K562 (cell line): Measurements from ENCODE around the gene GRIA1. TPM values are rescaled to one million over a fixed set of nuclear protein-coding genes. Genes with fewer than 3 reads are reported as not detected.

Experiments used
- ATAC-seq: fragments of 200-7000 bp; cut with Tn5 transposase; 3 replicates; pipeline ENCODE4 v1.9.1; 2020; ENCODE audit warnings: moderate library complexity
- BruUV-seq: library from RNA; stranded (reverse); fragments of 400-500 nt; replicated peaks from 2 replicates; lab custom pipeline; 2021; lab: Mats Ljungman, UMichigan
- CTCF ChIA-PET: fragments of 300-600 bp; formaldehyde crosslinking; extraction: SDS; loops from one replicate; lab custom pipeline; 2021; ENCODE audit warnings: low intra/inter-chr PET ratio; lab: Yijun Ruan, JAX
- POLR2A ChIA-PET: fragments of 300-600, 350-650 bp; sonication (Branson Sonifier 250); formaldehyde crosslinking; extraction: SDS; loops from one replicate; lab custom pipeline; 2021; ENCODE audit warnings: antibody characterized with exemption, inconsistent platforms; lab: Yijun Ruan, JAX
- DNase-seq, 4 experiments: peaks; one replicate each; pipeline versions ENCODE4 v3.0.0 to v3.0.0-alpha.2; 2011 to 2018; ENCODE audit warnings: low spot score in 3 of 4, mixed read lengths in 3 of 4; ENCODE audit errors: extremely low read depth in 1 of 4
- FAIRE-seq: peaks from 2 replicates; lab custom pipeline; 2011; peaks lifted over from hg19 to GRCh38; lab: Jason Lieb, UNC
- H2AFZ ChIP-seq: 2 replicates; pipeline ENCODE4 v1.6.0; 2011; ENCODE audit warnings: low read depth, low read length, control low read depth, inconsistent platforms
- H3K27ac ChIP-seq: fragments of 200-600 bp; 3 replicates; pipeline ENCODE4 v1.8.0; 2011; ENCODE audit warnings: low read depth, mild to moderate bottlenecking, control low read depth, inconsistent platforms, low read length, moderate library complexity, mixed read lengths; ENCODE audit errors: extremely low read depth
- H3K27me3 ChIP-seq, 2 experiments: fragments of 300-600 bp in 1 of 2; 2 replicates in 1 of 2; 3 replicates in 1 of 2; pipeline versions ENCODE4 v1.6.0 to v1.8.0; 2011; ENCODE audit warnings: inconsistent platforms in 2 of 2, low read length in 2 of 2, mild to moderate bottlenecking in 1 of 2, mixed read lengths in 1 of 2, moderate library complexity in 1 of 2; ENCODE audit not compliant: control insufficient read depth in 2 of 2, insufficient read depth in 2 of 2
- H3K36me3 ChIP-seq: fragments of 300-600 bp; 3 replicates; pipeline ENCODE4 v1.8.0; 2011; ENCODE audit warnings: mild to moderate bottlenecking, low read length, inconsistent platforms; ENCODE audit not compliant: control insufficient read depth, insufficient read depth
- H3K4me1 ChIP-seq, 2 experiments: fragments of 200-600 bp in 1 of 2; replicated peaks in 1 of 2; 2 replicates in 1 of 2; 3 replicates in 1 of 2; pipeline versions ENCODE4 v1.5.1 to v1.8.0; 2011; ENCODE audit warnings: inconsistent platforms in 2 of 2, low read length in 2 of 2, mild to moderate bottlenecking in 1 of 2, mixed read lengths in 1 of 2, moderate library complexity in 1 of 2; ENCODE audit not compliant: control insufficient read depth in 2 of 2, insufficient read depth in 2 of 2
- H3K4me2 ChIP-seq: 2 replicates; pipeline ENCODE4 v1.6.1; 2011; ENCODE audit warnings: low read length, control low read depth, inconsistent platforms, mixed read lengths; ENCODE audit not compliant: insufficient read depth
- H3K4me3 ChIP-seq: fragments of 200-600 bp; sonication (generic), shearing (Covaris generic); 2 replicates; pipeline ENCODE4 v1.5.1; 2016; ENCODE audit warnings: control low read depth, inconsistent platforms
- H3K79me2 ChIP-seq: fragments of 200-600 bp; 3 replicates; pipeline ENCODE4 v1.8.0; 2011; ENCODE audit warnings: low read length, inconsistent platforms; ENCODE audit not compliant: control insufficient read depth, insufficient read depth
- H3K9ac ChIP-seq, 2 experiments: 2 replicates each; pipeline versions ENCODE4 v1.6.0 to v1.6.1; 2011; ENCODE audit warnings: low read depth in 2 of 2, low read length in 2 of 2, control low read depth in 1 of 2, inconsistent platforms in 1 of 2, mild to moderate bottlenecking in 1 of 2, mixed read lengths in 1 of 2; ENCODE audit not compliant: insufficient read depth in 1 of 2
- H3K9me1 ChIP-seq: one replicate; pipeline ENCODE4 v1.6.0; 2011; ENCODE audit warnings: inconsistent platforms, mild to moderate bottlenecking, low read length, moderate library complexity; ENCODE audit not compliant: control insufficient read depth, insufficient read depth
- H3K9me3 ChIP-seq: replicated peaks from 2 replicates; pipeline ENCODE4 v1.5.1; 2011; ENCODE audit warnings: low read depth, low read length, inconsistent platforms; ENCODE audit not compliant: control insufficient read depth, insufficient read depth
- H4K20me1 ChIP-seq: replicated peaks from 2 replicates; pipeline ENCODE4 v1.6.1; 2011; ENCODE audit warnings: low read length, inconsistent platforms, mixed read lengths; ENCODE audit not compliant: control insufficient read depth, insufficient read depth
- CBX1 ChIP-seq: sonication (generic); IDR thresholded peaks from 2 replicates; pipeline ENCODE4 v1.6.1; 2016; ENCODE audit warnings: antibody characterized with exemption, low read depth, mild to moderate bottlenecking
- GTF2E2 ChIP-seq: fragments of 200-800 bp; sonication (Bioruptor generic); IDR thresholded peaks from 2 replicates; pipeline ENCODE4 v1.6.1; 2016; ENCODE audit warnings: missing genetic modification characterization, missing compliant biosample characterization
- HEY1 ChIP-seq: fragments of 250-450 bp; sonication (Bioruptor Pico); IDR thresholded peaks from 2 replicates; pipeline ENCODE4 v1.5.0; 2020; ENCODE audit warnings: mild to moderate bottlenecking, moderate library complexity, borderline replicate concordance
- HLTF ChIP-seq: fragments of 450-650 bp; IDR thresholded peaks from 2 replicates; pipeline ENCODE4 v1.6.1; 2016
- HNRNPL ChIP-seq: fragments of 200-400 bp; formaldehyde crosslinking; IDR thresholded peaks from 2 replicates; pipeline ENCODE4 v1.6.1; 2017; ENCODE audit warnings: low read depth, mild to moderate bottlenecking, low read length
- NR2C1 ChIP-seq, 2 experiments: fragments of 450-650 bp; IDR thresholded peaks; 2 replicates each; pipeline ENCODE4 v1.6.1; 2017; ENCODE audit warnings: mild to moderate bottlenecking in 2 of 2, antibody characterized with exemption in 1 of 2, inconsistent platforms in 1 of 2, missing compliant biosample characterization in 1 of 2, missing genetic modification characterization in 1 of 2
- POLR3G ChIP-seq: IDR thresholded peaks from 2 replicates; pipeline ENCODE4 v1.6.1; 2011; ENCODE audit not compliant: insufficient read length, insufficient replicate concordance; ENCODE audit errors: extremely low read depth
- ZNF274 ChIP-seq: IDR thresholded peaks from 2 replicates; pipeline ENCODE4 v1.6.1; 2011; ENCODE audit warnings: low read depth, mild to moderate bottlenecking, low read length, moderate library complexity, borderline replicate concordance
- ZNF780A ChIP-seq: fragments of 250-450 bp; sonication (Bioruptor Pico); IDR thresholded peaks from 2 replicates; pipeline ENCODE4 v1.5.0; 2021; ENCODE audit warnings: mild to moderate bottlenecking
- ZNF785 ChIP-seq: fragments of 250-450 bp; sonication (Bioruptor Pico); IDR thresholded peaks from 2 replicates; pipeline ENCODE4 v1.4.0; 2020; ENCODE audit warnings: mild to moderate bottlenecking
- WGBS: fragments of 100-300 bp; shearing (Covaris generic); methylation state at CpG from one replicate; pipeline ENCODE4 v1.1.6; 2016; ENCODE audit warnings: low coverage, mixed read lengths; ENCODE audit not compliant: insufficient coverage; ENCODE audit errors: missing lambda C conversion rate; 5-methylcytosine and 5-hydroxymethylcytosine counted together
- in situ Hi-C: fragments of 300-500 bp; cut with MboI; formaldehyde crosslinking; loops from 4 replicates; pipeline ENCODE4 v1.15.0; 2018; ENCODE audit warnings: inconsistent platforms, mixed read lengths
- intact Hi-C: fragments of 100-400 bp; cut with micrococcal nuclease; formaldehyde crosslinking; loops from 2 replicates; pipeline ENCODE4 v1.14.2; 2022
- polyA plus RNA-seq, 8 experiments: library from polyadenylated mRNA; depleted of rRNA in 4 of 8; stranded (reverse) in 5 of 8; unstranded in 3 of 8; fragments of >200 nt; fragmentation: Nextera tagmentation in 2 of 8; fragmentation: Illumina TruSeq in 1 of 8; extraction: Ambion mirVana in 2 of 8; extraction: Trizol in 1 of 8; gene quantifications; 2 replicates each; pipeline versions ENCODE4 v1.2.1 to v1.2.3, GENCODE V29; 2011 to 2014; ENCODE audit warnings: inconsistent platforms in 1 of 8, missing spikeins in 1 of 8
- total RNA-seq, 7 experiments: library from RNA; depleted of rRNA in 6 of 7; stranded (reverse); fragments of >200 nt in 6 of 7; fragmentation: Illumina TruSeq in 2 of 7; extraction: Trizol in 2 of 7; gene quantifications; 2 replicates each; pipeline versions ENCODE4 v1.2.1 to v1.2.3, GENCODE V29; 2011 to 2021; ENCODE audit warnings: low replicate concordance in 1 of 7
- TF ChIP-seq, protein P1 (sequence below), 2 experiments: fragments of 450-650 bp; IDR thresholded peaks; 2 replicates each; pipeline ENCODE4 v1.6.1; 2016
- TF ChIP-seq, protein P2 (sequence below): fragments of 250-450 bp; sonication (Bioruptor Pico); IDR thresholded peaks from 2 replicates; pipeline ENCODE4 v1.4.0; 2020
- TF ChIP-seq, protein P3 (sequence below): fragments of 200-400 bp; formaldehyde crosslinking; IDR thresholded peaks from 2 replicates; pipeline ENCODE4 v1.6.1; 2017; ENCODE audit warnings: mild to moderate bottlenecking, low read depth, low read length, moderate library complexity

GRIA1 gene
- total and polyA plus RNA-seq, 9 of the 15 experiments (the other 6 are each of a cell fraction or from before 2014, with no cell fraction given), result not detected

GRCh38 chr5:153504726-153505125 is 14.3 kb downstream of the GRIA1 start:
- Histone ChIP-seq H3K9ac (no peak overlapping the region), H3K9me3 (no peaks in the 10 kb centered on the region), H3K4me2 (no peak overlapping the region), H3K4me3 (no peak overlapping the region), H2AFZ (no peak overlapping the region), H3K36me3 (no peaks in the 10 kb centered on the region), H3K27ac (no peak overlapping the region), H4K20me1 (no peaks in the 10 kb centered on the region), H3K27me3 (no peaks in the 10 kb centered on the region), H3K79me2 (no peaks in the 10 kb centered on the region), H3K4me1 (no peaks in the 10 kb centered on the region), H3K9me1 (no peaks in the 10 kb centered on the region)
- DNase-seq (no peak), ATAC-seq (no peak), FAIRE-seq (no peak)
- no TSS peak for BruUV-seq
- in situ Hi-C loops, result no loop called here
- CTCF ChIA-PET, result no interaction called here
- intact Hi-C loops, result no loop called here
- WGBS, result 0% methylated on average over 3 of the region's 3 CpGs
- POLR2A ChIA-PET, result no interaction called here
- TF ChIP-seq HEY1 (no peak), HNRNPL (no peak), ZNF780A (CRISPR knock-in tag) (no peak), HLTF (no peak), POLR3G (no peak), ZNF785 (no peak), CBX1 (no peak), GTF2E2 (no peak), NR2C1 (IDR thresholded peaks at IDR 0.05) (no peak), NR2C1 (tag; IDR thresholded peaks at IDR 0.05) (no peak), ZNF274 (no peak)
- TF ChIP-seq, protein P1, sequence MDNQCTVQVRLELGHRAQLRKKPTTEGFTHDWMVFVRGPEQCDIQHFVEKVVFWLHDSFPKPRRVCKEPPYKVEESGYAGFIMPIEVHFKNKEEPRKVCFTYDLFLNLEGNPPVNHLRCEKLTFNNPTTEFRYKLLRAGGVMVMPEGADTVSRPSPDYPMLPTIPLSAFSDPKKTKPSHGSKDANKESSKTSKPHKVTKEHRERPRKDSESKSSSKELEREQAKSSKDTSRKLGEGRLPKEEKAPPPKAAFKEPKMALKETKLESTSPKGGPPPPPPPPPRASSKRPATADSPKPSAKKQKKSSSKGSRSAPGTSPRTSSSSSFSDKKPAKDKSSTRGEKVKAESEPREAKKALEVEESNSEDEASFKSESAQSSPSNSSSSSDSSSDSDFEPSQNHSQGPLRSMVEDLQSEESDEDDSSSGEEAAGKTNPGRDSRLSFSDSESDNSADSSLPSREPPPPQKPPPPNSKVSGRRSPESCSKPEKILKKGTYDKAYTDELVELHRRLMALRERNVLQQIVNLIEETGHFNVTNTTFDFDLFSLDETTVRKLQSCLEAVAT (IDR thresholded peaks at IDR 0.05), result no peak
- TF ChIP-seq, protein P2, sequence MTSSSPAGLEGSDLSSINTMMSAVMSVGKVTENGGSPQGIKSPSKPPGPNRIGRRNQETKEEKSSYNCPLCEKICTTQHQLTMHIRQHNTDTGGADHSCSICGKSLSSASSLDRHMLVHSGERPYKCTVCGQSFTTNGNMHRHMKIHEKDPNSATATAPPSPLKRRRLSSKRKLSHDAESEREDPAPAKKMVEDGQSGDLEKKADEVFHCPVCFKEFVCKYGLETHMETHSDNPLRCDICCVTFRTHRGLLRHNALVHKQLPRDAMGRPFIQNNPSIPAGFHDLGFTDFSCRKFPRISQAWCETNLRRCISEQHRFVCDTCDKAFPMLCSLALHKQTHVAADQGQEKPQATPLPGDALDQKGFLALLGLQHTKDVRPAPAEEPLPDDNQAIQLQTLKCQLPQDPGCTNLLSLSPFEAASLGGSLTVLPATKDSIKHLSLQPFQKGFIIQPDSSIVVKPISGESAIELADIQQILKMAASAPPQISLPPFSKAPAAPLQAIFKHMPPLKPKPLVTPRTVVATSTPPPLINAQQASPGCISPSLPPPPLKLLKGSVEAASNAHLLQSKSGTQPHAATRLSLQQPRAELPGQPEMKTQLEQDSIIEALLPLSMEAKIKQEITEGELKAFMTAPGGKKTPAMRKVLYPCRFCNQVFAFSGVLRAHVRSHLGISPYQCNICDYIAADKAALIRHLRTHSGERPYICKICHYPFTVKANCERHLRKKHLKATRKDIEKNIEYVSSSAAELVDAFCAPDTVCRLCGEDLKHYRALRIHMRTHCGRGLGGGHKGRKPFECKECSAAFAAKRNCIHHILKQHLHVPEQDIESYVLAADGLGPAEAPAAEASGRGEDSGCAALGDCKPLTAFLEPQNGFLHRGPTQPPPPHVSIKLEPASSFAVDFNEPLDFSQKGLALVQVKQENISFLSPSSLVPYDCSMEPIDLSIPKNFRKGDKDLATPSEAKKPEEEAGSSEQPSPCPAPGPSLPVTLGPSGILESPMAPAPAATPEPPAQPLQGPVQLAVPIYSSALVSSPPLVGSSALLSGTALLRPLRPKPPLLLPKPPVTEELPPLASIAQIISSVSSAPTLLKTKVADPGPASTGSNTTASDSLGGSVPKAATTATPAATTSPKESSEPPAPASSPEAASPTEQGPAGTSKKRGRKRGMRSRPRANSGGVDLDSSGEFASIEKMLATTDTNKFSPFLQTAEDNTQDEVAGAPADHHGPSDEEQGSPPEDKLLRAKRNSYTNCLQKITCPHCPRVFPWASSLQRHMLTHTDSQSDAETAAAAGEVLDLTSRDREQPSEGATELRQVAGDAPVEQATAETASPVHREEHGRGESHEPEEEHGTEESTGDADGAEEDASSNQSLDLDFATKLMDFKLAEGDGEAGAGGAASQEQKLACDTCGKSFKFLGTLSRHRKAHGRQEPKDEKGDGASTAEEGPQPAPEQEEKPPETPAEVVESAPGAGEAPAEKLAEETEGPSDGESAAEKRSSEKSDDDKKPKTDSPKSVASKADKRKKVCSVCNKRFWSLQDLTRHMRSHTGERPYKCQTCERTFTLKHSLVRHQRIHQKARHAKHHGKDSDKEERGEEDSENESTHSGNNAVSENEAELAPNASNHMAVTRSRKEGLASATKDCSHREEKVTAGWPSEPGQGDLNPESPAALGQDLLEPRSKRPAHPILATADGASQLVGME (CRISPR knock-in tag), result no peak
- TF ChIP-seq, protein P3, sequence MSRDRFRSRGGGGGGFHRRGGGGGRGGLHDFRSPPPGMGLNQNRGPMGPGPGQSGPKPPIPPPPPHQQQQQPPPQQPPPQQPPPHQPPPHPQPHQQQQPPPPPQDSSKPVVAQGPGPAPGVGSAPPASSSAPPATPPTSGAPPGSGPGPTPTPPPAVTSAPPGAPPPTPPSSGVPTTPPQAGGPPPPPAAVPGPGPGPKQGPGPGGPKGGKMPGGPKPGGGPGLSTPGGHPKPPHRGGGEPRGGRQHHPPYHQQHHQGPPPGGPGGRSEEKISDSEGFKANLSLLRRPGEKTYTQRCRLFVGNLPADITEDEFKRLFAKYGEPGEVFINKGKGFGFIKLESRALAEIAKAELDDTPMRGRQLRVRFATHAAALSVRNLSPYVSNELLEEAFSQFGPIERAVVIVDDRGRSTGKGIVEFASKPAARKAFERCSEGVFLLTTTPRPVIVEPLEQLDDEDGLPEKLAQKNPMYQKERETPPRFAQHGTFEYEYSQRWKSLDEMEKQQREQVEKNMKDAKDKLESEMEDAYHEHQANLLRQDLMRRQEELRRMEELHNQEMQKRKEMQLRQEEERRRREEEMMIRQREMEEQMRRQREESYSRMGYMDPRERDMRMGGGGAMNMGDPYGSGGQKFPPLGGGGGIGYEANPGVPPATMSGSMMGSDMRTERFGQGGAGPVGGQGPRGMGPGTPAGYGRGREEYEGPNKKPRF, result no peak
